Progenitor cell of endocrine pancreas (in vitro differentiated cells): Measurements from ENCODE around the gene TIPARP. TPM values are rescaled to one million over a fixed set of nuclear protein-coding genes. Genes with fewer than 3 reads are reported as not detected.
"Not testable (repeated sequence)": the region's sequence is repeated elsewhere in the genome, so short reads cannot be mapped to it uniquely, and the experiment has no call there.

ENCODE experiments used
- DNase-seq: peaks from one replicate; pipeline ENCODE4 v3.0.0; 2021; ENCODE audit warnings: low spot score; ENCODE audit not compliant: unreplicated experiment
- H3K27ac Mint-ChIP-seq: 2 replicates; pipeline ENCODE4 v1.8.0; 2021; ENCODE audit warnings: mild to moderate bottlenecking, moderate library complexity, mixed read lengths
- H3K27me3 Mint-ChIP-seq: 2 replicates; pipeline ENCODE4 v1.8.0; 2021; ENCODE audit warnings: mixed read lengths
- H3K36me3 Mint-ChIP-seq: 2 replicates; pipeline ENCODE4 v1.8.0; 2022; ENCODE audit warnings: mixed read lengths; ENCODE audit not compliant: insufficient read depth
- H3K4me1 Mint-ChIP-seq: 2 replicates; pipeline ENCODE4 v1.8.0; 2021; ENCODE audit warnings: low read depth, mixed read lengths
- H3K4me3 Mint-ChIP-seq: 2 replicates; pipeline ENCODE4 v1.8.0; 2021; ENCODE audit warnings: low read depth, mild to moderate bottlenecking, moderate library complexity, mixed read lengths
- H3K9me3 Mint-ChIP-seq: 2 replicates; pipeline ENCODE4 v1.8.0; 2021; ENCODE audit warnings: low read depth, mixed read lengths
- total RNA-seq: library from RNA; stranded (reverse); gene quantifications from 2 replicates; pipeline ENCODE4 v1.2.1, GENCODE V29; 2021
- TF ChIP-seq, protein P1 (sequence below): fragments of 200-600 bp; sonication (generic); IDR thresholded peaks from one replicate; pipeline ENCODE4 v1.5.0; 2021; ENCODE audit warnings: antibody characterized with exemption, mild to moderate bottlenecking; ENCODE audit not compliant: unreplicated experiment

TIPARP gene
- total RNA-seq, 1 donor from 2014 or later = 38.6 TPM

GRCh38 chr3:156648086-156648485 is 26.3 kb upstream of the TIPARP start:
- H3K27ac Mint-ChIP-seq = no peak overlapping the region
- TF ChIP-seq, protein P1, sequence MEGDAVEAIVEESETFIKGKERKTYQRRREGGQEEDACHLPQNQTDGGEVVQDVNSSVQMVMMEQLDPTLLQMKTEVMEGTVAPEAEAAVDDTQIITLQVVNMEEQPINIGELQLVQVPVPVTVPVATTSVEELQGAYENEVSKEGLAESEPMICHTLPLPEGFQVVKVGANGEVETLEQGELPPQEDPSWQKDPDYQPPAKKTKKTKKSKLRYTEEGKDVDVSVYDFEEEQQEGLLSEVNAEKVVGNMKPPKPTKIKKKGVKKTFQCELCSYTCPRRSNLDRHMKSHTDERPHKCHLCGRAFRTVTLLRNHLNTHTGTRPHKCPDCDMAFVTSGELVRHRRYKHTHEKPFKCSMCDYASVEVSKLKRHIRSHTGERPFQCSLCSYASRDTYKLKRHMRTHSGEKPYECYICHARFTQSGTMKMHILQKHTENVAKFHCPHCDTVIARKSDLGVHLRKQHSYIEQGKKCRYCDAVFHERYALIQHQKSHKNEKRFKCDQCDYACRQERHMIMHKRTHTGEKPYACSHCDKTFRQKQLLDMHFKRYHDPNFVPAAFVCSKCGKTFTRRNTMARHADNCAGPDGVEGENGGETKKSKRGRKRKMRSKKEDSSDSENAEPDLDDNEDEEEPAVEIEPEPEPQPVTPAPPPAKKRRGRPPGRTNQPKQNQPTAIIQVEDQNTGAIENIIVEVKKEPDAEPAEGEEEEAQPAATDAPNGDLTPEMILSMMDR = no peak
- H3K4me3 Mint-ChIP-seq = no peak overlapping the region
- H3K4me1 Mint-ChIP-seq = peaks cover 3% of the 10 kb centered on the region
- H3K9me3 Mint-ChIP-seq = peaks cover 6% of the 10 kb centered on the region
- no peak for DNase-seq
- peaks cover 2% of the 10 kb centered on the region for H3K27me3 Mint-ChIP-seq
- no peaks in the 10 kb centered on the region for H3K36me3 Mint-ChIP-seq

- no peaks in the 10 kb centered on the region for H3K36me3 Mint-ChIP-seq
- H3K4me3 Mint-ChIP-seq = no peak overlapping the region
- no peaks in the 10 kb centered on the region for H3K4me1 Mint-ChIP-seq
- no peak for DNase-seq
- TF ChIP-seq, protein P1 = no peak
- H3K27ac Mint-ChIP-seq = no peak overlapping the region
- H3K27me3 Mint-ChIP-seq = no peaks in the 10 kb centered on the region
- H3K9me3 Mint-ChIP-seq = peaks cover 6% of the 10 kb centered on the region
Measured at GRCh38 chr3:156649681-156650080, 24.7 kb upstream of the TIPARP start.

DNA sequence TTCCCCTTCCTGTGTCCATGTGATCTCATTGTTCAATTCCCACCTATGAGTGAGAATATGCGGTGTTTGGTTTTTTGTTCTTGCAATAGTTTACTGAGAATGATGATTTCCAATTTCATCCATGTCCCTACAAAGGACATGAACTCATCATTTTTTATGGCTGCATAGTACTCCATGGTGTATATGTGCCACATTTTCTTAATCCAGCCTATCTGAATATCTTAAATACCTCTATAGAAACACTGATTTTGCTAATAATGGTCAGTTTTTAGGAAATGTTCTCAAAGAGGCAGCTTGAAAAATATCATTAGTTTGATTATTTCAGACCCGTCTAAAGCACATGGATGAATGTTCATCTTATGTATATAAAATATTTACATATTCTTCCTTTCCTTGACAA is 21.7 kb upstream of the TIPARP start:
- not testable (repeated sequence) for DNase-seq

GRCh38 chr3:156654834-156655233 is 19.6 kb upstream of the TIPARP start:
- H3K36me3 Mint-ChIP-seq = no peaks in the 10 kb centered on the region
- no peaks in the 10 kb centered on the region for H3K27me3 Mint-ChIP-seq
- no peak for DNase-seq
- H3K27ac Mint-ChIP-seq = no peak overlapping the region
- no peaks in the 10 kb centered on the region for H3K4me1 Mint-ChIP-seq
- H3K9me3 Mint-ChIP-seq = no peaks in the 10 kb centered on the region
- H3K4me3 Mint-ChIP-seq = no peak overlapping the region
- TF ChIP-seq, protein P1 = no peak

More for the DNA sequence above, 21.7 kb upstream of the TIPARP start:
- H3K4me3 Mint-ChIP-seq, H3K9me3 Mint-ChIP-seq, H3K4me1 Mint-ChIP-seq, H3K36me3 Mint-ChIP-seq, H3K27me3 Mint-ChIP-seq, H3K27ac Mint-ChIP-seq: not testable (repeated sequence)

- no peak for DNase-seq
- no peaks in the 10 kb centered on the region for H3K9me3 Mint-ChIP-seq
- no peaks in the 10 kb centered on the region for H3K36me3 Mint-ChIP-seq
- H3K27ac Mint-ChIP-seq = no peak overlapping the region
- no peak overlapping the region for H3K4me3 Mint-ChIP-seq
- H3K27me3 Mint-ChIP-seq = no peaks in the 10 kb centered on the region
- TF ChIP-seq, protein P1 = no peak
- H3K4me1 Mint-ChIP-seq = no peaks in the 10 kb centered on the region
Measured at GRCh38 chr3:156655819-156656550, 18.4 kb upstream of the TIPARP start.

DNA sequence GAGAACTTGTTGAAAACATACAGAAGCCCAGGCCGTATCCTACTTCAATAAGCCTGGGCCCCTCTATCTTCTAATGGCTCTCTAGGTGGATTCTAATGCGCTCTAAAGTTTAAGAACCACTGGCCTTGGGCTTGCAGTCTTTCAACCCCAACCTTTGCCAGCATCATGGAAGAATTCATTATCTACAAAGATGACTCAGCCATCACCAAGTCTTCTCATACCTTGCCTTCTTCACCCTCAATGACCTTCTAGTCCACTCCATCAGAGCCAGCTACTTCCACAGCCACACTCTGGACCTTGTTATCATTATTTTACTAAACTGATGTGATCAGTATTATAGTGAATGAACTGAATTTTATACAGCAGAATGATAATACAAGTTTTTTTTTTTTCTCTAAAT is 16.9 kb upstream of the TIPARP start:
- no peaks in the 10 kb centered on the region for H3K9me3 Mint-ChIP-seq
- H3K36me3 Mint-ChIP-seq = no peaks in the 10 kb centered on the region
- no peaks in the 10 kb centered on the region for H3K4me1 Mint-ChIP-seq
- TF ChIP-seq, protein P1 = no peak
- no peak overlapping the region for H3K4me3 Mint-ChIP-seq
- H3K27ac Mint-ChIP-seq = no peak overlapping the region
- no peaks in the 10 kb centered on the region for H3K27me3 Mint-ChIP-seq
- DNase-seq = no peak
